T47D (cell line): ENCODE results near the gene DNAH7.

Source experiments
- DNase-seq, 2 experiments: peaks; one replicate each; pipeline versions ENCODE4 v3.0.0 to v3.0.0-alpha.2; 2011 to 2012; ENCODE audit warnings: low read depth in 1 of 2, low spot score in 1 of 2
- JUND ChIP-seq: IDR thresholded peaks from 2 replicates; pipeline ENCODE4 v1.6.1; 2012; ENCODE audit warnings: low read depth
- in situ Hi-C: cut with HindIII; loops from 2 replicates; pipeline ENCODE4 v1.10.0; 2016; ENCODE audit warnings: low sequenced_read_pairs, low pct_unique_long_range_greater_than_20kb

Gene DNAH7

DNA sequence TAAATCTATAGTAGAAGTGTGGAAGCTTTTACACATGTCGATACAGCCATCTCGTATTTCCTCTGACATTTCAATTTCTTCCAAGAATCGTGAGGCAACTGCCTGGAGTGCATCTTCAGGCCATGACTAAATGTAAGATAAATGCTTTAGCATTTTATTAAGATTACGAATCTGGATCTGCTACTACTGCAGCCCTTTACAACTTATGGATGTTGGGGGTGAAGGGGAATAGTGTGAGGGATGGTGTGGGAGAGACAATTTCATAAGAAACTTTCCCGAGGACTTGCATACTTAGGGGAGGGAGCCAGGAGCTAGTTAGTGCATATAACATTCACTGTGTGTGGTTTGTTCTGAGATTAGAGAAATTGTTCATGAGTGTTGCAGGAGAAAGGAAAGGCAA lies 206.8 kb downstream of the DNAH7 start:
- no peak for DNase-seq
- no peak for TF ChIP-seq JUND
- in situ Hi-C loops = no loop called here

DNA sequence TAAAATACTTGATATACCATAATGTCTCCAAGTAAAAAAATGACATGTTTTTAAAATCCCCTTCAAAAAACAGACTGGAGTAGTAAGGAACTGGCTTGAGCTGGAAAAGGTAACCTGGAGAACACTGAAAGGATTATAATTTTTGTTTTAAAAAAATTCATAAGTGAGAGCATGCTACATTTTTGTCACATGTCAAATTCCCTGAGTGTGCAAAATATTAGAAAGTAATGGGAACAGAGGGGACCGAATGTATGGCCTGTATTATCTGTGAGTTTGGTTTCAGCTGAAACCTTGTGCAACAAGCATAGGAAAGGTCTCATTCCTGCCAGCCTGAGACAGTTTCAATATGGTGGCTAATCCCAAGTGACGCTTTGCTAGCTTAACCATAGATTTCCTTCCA lies 209.1 kb downstream of the DNAH7 start:
- TF ChIP-seq JUND = no peak
- in situ Hi-C loops = no loop called here
- DNase-seq = no peak

DNA sequence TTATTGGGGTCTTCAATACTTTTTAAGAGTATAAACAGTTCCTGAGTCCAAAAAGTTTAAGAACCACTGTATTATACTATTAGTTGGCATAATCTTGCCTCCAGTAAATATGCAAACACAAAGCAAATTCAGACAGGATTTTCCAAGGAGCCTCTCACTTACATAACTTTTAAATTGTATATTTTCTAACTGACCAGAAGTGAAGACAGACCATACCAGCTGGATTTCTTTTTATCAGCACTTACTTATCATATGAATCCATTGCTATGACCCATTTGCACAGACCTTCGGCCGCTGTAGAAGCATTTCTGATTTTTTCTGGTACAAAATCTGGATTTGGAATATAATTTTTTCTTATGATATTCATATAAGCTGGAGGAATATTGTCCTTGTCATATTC lies 211.5 kb downstream of the DNAH7 start:
- in situ Hi-C loops = no loop called here
- TF ChIP-seq JUND = no peak
- no peak for DNase-seq

DNA sequence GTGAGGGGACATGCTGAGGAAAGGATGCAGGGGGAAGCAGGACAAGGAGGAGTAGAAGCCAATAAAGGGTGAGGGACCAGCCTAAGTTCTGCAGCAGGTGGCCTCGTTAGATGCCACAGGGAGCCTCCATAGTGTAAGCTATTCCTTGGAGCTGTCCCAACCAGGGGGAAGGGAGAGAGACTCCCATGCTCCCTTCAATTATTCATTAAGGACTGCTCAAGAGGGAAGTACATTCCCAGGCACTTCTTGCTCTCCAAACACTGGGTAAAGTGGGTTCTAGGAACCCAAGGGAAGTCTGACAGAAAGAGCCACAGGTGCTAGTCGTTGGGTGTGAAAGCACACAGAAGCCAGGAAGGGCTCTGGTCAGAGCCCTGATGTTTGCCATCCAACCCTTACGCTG lies 217.9 kb downstream of the DNAH7 start:
- no peak for DNase-seq
- in situ Hi-C loops = no loop called here
- no peak for TF ChIP-seq JUND

DNA sequence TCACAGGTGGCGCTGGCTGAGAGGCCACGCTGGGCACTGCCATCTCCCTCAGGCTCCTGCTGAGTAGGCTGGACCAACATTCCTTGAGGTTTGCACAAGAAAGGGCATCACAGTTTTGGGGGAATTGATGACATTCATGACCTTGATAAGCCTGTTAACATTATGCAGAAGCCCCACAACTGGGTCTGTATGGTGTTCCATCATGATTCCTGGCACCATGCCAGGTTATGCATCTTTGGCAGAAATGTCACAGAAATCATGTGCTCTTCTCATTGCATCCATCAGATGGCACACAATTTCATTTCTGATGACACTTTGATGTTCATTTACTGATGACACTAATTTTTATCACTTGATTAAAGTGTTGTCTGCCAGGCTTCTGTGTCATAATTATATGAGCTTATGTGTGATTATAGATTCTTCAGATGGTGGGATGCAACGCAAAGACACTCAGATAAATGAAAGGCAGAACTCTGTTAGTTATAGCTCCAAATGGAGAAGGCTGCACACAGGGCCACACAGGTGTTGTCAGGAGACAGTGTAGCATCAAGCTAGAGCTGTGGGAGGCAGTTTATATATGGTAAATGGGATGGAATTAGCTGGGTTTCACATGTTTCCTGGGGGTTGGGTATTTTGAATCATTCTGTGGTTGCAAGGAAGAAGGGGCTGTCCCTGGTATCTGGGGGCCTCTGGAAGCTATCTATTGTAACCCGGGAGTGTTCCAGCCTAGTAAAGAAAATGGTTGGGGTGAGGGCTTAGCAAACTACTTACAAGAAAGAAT lies 220.3 kb downstream of the DNAH7 start:
- TF ChIP-seq JUND = no peak
- peak in 1 of 2 experiments; percentile 23 for DNase-seq
- in situ Hi-C loops = no loop called here

DNA sequence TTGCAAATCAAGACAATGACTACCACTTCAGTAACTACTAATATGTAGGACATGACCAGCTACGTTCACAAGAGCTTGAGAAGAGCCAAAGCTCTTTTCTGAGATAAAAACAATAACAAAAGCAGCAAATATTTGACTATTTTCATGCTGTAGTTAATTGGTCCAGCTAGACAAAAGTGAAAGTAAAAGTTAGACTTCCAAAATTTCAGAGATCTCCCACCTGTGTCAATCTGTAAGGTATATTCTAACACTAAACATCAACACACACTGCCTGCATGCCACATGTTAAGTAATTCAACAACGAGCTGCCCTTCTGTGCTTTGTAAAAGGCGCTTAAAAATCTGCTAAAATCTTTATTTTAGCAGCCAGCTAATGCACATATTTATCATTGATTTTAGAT lies 225.7 kb downstream of the DNAH7 start:
- no peak for TF ChIP-seq JUND
- DNase-seq = no peak
- in situ Hi-C loops = no loop called here

DNA sequence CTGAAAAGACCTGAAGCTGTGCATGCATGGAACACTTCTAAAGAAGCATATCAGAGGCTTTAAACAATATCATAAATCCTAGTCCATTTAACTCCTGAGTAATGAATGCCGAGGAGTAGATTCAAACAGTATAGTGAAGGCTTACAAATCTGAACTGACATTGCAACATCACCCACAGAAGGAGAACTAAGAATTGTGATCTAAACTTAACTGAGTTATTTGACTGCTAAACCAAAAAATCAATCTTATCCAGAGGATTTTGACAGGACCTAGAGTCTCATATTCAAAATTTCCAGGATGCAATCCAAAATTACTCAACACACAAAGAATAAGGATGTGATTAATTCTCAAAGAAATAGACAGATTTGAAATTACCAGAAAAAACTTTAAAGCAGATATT lies 230.6 kb downstream of the DNAH7 start:
- in situ Hi-C loops = no loop called here
- TF ChIP-seq JUND = no peak
- no peak for DNase-seq

DNA sequence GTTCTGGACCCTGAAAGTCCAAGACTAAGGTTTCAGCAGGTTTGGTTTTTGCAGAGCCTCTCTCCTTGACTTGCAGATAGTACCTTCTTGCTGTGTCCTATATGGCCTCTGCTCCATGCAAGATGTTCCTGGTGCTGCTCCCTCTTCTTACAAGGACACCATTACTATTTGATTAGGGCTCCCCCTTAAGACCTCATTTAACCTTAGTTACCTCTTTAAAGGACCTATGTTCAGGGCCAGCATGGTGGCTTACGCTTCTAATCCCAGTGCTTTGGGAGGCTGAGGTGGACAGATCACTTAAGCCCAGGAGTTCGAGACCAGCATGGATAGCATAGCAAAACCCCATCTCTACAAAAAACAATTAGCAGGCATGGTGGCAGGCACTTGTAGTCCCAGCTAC lies 232.6 kb downstream of the DNAH7 start:
- TF ChIP-seq JUND = no peak
- no peak for DNase-seq
- in situ Hi-C loops = no loop called here

DNA sequence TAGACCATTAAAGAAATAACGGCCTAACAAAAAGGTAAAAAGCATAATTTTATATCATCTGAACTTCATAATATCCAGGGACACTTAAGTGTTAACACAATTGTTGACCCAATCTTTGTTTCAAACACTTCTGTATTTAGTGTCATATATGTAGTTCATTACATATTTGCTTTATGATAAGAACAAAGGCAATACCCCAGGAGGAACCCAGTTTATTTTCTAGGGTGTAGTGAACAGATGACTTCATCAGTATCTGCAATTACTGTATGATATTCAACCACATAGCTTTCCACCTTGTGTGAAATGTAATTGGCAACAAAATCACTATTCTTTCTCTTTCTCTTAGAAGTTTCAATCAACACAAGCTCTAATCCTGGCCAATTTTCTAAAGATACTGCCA lies 233.8 kb downstream of the DNAH7 start:
- TF ChIP-seq JUND = no peak
- in situ Hi-C loops = no loop called here
- DNase-seq = no peak

DNA sequence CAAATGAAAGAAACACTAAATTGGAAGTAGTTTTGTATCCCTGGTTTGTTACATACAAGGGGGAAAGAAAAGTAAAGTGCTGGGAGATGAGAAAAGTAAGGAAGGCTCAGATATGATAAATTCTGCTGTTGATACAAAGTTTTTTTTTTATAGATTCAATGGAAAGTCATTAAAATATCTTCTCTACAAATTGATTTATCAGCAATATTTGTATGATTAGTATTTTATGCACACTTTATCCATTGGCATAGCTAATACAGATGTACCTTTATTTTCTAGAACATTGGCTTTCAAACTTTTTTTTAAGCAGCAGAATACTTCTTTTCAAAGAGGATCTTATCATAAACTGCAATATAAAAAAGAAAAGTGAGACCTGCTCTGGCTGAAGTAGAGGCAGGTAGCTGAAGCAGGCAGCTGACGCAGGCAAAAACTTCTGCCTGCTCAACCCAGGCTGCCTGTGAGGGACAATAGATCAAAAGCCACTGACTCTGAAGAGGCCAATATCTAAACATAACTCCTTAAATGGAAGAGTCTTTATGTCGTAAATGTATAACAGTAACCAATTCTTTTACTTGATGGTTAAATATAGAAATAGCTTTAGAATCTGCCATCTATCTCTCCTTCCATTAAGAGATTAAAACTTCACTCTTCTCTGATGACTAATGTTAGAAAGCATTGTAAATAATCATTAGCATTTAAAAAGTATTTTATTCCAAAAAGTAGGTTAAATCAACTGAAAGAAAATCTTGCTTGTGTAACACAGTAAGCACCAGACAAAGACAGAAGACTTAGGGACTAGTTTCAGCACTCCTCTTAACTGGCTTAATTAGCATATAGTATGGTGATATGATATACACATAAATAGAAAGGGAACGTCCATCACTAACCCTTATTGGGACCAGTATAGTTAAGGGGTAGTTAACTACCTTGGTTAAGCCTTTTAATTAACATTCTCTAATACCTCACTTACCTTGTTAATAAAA lies 237.4 kb downstream of the DNAH7 start:
- in situ Hi-C loops = no loop called here
- DNase-seq = no peak
- no peak for TF ChIP-seq JUND

DNA sequence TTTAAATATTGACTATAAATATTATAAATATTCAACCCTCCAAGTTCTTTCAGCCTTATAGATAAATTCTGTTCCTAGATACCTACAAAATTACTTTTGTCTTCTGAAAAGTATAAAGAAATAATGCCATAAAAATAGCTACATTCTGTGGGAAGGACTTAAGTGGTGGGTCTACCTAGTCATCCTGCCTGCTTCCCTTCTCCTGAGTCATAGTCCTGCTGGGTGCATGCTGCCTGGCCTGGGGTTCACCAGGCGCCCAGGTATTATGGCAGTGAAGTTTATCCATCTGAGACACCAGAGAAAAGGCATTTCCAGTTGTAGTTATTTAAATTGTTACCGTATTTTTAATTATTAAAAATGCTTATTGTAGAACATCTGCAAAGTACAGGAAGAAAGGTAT lies 244.2 kb downstream of the DNAH7 start:
- in situ Hi-C loops = no loop called here
- DNase-seq = no peak
- TF ChIP-seq JUND = no peak

DNA sequence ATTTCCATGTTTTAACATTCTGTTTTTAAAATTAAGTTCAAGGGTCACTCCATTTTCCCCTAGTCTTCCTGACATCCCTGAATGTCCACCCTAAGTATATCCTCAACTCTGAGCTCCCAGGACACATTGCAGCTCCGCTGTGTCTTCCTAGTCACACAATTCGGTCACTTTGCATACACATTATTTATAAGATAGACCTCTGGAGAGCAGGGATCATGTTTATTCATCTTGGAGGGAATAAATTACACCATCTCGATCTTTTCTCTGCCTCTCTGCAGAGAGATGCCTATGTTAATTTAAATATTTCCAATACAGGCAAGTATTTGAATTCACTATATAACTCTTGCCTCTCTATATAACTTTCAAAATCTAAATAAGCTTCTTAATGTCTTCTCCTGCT lies 245.4 kb downstream of the DNAH7 start:
- in situ Hi-C loops = no loop called here
- no peak for DNase-seq
- no peak for TF ChIP-seq JUND

DNA sequence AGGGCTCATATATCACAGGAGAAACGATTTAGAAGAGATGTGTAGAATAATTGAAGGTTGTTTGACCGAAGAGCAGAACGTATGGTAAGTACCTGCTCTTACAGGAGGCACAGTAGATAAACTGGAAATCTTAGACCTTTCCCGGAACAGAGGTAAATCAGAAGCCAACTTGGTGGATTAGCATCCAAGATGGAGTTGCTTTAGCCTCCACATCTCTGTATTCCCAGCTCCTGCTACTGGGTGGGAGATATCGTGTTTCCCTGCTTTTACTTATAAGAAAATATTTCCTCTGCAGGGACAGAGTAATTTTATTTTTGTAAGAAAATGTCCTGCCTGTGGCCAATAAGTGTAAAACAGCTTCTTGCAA lies 247.1 kb downstream of the DNAH7 start:
- no peak for TF ChIP-seq JUND
- in situ Hi-C loops = no loop called here
- DNase-seq = no peak
